G401 (cell line): ENCODE data around the gene CD209. TPM values are rescaled to one million over a fixed set of nuclear protein-coding genes. Genes with fewer than 3 reads are reported as not detected.
A peak's percentile ranks its signal among the peaks of the same experiment; 100 is the strongest.

Experiments
- DNase-seq: peaks from one replicate; pipeline ENCODE4 v3.0.0-alpha.2; 2015; ENCODE audit warnings: low spot score
- in situ Hi-C: cut with HindIII; loops from 2 replicates; pipeline ENCODE4 v1.10.0; 2016; ENCODE audit warnings: low sequenced_read_pairs, mixed read lengths
- total RNA-seq: library from RNA; depleted of rRNA; stranded (reverse); fragments of >200 nt; shearing (Covaris generic); gene quantifications from 2 replicates; pipeline ENCODE4 v1.2.3, GENCODE V29; 2014

The CD209 gene
- total RNA-seq, 1 experiment from 2014 or later, result not detected

GRCh38 chr19:7716762-7717161, 30.6 kb downstream of the CD209 start:
- no peak for DNase-seq
- in situ Hi-C loops, result no loop called here

- in situ Hi-C loops, result no loop called here
- DNase-seq, result peak; percentile 84
Measured at GRCh38 chr19:7715671-7716070, 31.7 kb downstream of the CD209 start.

- DNase-seq, result no peak
- in situ Hi-C loops, result no loop called here
Measured at GRCh38 chr19:7710616-7711015, 36.7 kb downstream of the CD209 start.

GRCh38 chr19:7709932-7710460, 37.3 kb downstream of the CD209 start:
- in situ Hi-C loops, result no loop called here
- no peak for DNase-seq

- DNase-seq, result no peak
- in situ Hi-C loops, result no loop called here
Measured at GRCh38 chr19:7706955-7707456, 40.3 kb downstream of the CD209 start.

- in situ Hi-C loops, result no loop called here
- DNase-seq, result no peak
Measured at GRCh38 chr19:7706188-7706954, 41.0 kb downstream of the CD209 start.

- in situ Hi-C loops, result no loop called here
- no peak for DNase-seq
Measured at GRCh38 chr19:7705387-7706187, 41.7 kb downstream of the CD209 start.

GRCh38 chr19:7704280-7705060, 42.9 kb downstream of the CD209 start:
- in situ Hi-C loops, result no loop called here
- no peak for DNase-seq

GRCh38 chr19:7703332-7703731, 44.0 kb downstream of the CD209 start:
- in situ Hi-C loops, result no loop called here
- DNase-seq, result no peak

GRCh38 chr19:7701654-7702457, 45.5 kb downstream of the CD209 start, which contains the start of gene FCER2:
Gene FCER2 (minus strand): TSS chr19:7702131. CDS start chr19:7699760, 2,371 bp downstream.
- in situ Hi-C loops, result no loop called here
- DNase-seq, result no peak

- in situ Hi-C loops, result no loop called here
- DNase-seq, result no peak
Measured at GRCh38 chr19:7701049-7701653, 46.2 kb downstream of the CD209 start.

GRCh38 chr19:7699417-7700401, 47.6 kb downstream of the CD209 start:
- in situ Hi-C loops, result no loop called here
- DNase-seq, result no peak

GRCh38 chr19:7699003-7699402, 48.3 kb downstream of the CD209 start:
- in situ Hi-C loops, result no loop called here
- DNase-seq, result no peak

- DNase-seq, result no peak
- in situ Hi-C loops, result no loop called here
Measured at GRCh38 chr19:7698583-7698982, 48.8 kb downstream of the CD209 start.

- no peak for DNase-seq
- in situ Hi-C loops, result no loop called here
Measured at GRCh38 chr19:7697721-7698287, 49.5 kb downstream of the CD209 start.

GRCh38 chr19:7694499-7694898, 52.8 kb downstream of the CD209 start:
- in situ Hi-C loops, result no loop called here
- no peak for DNase-seq
